ENCODE data around the gene TNIK.

Gene TNIK

DNA sequence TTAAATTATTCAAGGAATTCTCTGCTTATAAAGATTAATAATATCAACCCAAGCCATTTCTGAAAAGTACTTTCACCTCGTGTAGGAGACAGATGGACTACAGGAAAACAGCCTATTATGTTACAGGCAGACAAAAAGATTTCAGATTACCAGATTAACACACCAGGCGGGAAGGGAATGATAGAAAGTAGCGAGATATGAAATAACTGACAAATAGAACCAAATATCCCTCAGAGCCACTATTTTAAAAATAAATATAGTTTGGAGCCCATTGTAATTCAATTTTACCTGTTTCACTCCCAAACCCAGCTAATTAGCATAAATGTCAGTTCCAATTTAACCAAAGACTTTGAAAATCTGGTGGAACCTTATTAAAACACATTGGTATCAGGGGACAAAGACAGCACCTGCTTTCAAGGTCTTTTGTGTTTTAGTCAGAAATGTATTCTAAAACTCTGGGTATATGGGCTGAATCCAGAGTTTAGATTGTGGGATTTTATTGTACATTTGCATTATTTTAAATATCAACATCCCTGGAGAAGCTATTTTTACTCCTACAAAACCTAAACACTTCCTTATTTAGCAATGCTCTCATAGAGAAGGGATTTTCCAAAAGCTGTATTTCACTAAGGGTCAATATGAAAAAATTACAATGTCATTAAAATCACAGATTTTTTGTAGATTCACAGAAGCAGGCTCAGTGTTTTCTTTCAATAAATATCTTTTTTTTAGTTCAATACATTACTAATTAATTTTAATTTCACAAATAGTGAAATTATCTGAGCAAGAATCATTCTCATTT, 138.4 kb downstream of the TNIK start:
- H3K4me2 ChIP-seq (ENCODE audit: low read length), result no peak overlapping the region
- no peaks in the 10 kb centered on the region for H3K27me3 ChIP-seq (ENCODE audit: insufficient read depth, low read length)
- H3K79me2 ChIP-seq (ENCODE audit: insufficient read depth, low read length), result no peaks in the 10 kb centered on the region
- no peak overlapping the region for H3K9ac ChIP-seq (ENCODE audit: low read length)
- no peak overlapping the region for H3K27ac ChIP-seq (ENCODE audit: low read depth, low read length, poor library complexity, severe bottlenecking)
- no peaks in the 10 kb centered on the region for H4K20me1 ChIP-seq (ENCODE audit: insufficient read depth, low read length)
- no peaks in the 10 kb centered on the region for H3K4me1 ChIP-seq (ENCODE audit: insufficient read depth, low read length, severe bottlenecking)
- no peaks in the 10 kb centered on the region for H3F3A ChIP-seq (ENCODE audit: insufficient read depth, low read length)
- H2AFZ ChIP-seq (ENCODE audit: low read length), result no peak overlapping the region
- H3K9me2 ChIP-seq (ENCODE audit: low read depth, low read length), result no peaks in the 10 kb centered on the region
- no peak for TF ChIP-seq EZH2 (IDR thresholded peaks at IDR 0.05; ENCODE audit: borderline replicate concordance, low read length)
- TF ChIP-seq, protein P1, sequence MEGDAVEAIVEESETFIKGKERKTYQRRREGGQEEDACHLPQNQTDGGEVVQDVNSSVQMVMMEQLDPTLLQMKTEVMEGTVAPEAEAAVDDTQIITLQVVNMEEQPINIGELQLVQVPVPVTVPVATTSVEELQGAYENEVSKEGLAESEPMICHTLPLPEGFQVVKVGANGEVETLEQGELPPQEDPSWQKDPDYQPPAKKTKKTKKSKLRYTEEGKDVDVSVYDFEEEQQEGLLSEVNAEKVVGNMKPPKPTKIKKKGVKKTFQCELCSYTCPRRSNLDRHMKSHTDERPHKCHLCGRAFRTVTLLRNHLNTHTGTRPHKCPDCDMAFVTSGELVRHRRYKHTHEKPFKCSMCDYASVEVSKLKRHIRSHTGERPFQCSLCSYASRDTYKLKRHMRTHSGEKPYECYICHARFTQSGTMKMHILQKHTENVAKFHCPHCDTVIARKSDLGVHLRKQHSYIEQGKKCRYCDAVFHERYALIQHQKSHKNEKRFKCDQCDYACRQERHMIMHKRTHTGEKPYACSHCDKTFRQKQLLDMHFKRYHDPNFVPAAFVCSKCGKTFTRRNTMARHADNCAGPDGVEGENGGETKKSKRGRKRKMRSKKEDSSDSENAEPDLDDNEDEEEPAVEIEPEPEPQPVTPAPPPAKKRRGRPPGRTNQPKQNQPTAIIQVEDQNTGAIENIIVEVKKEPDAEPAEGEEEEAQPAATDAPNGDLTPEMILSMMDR (IDR thresholded peaks at IDR 0.05; ENCODE audit: low read length), result no peak
- no peaks in the 10 kb centered on the region for H3K9me3 ChIP-seq (ENCODE audit: low read length)
- H3K4me3 ChIP-seq (ENCODE audit: low read depth, low read length, poor library complexity, severe bottlenecking), result no peak overlapping the region
- no peaks in the 10 kb centered on the region for H3K36me3 ChIP-seq (ENCODE audit: insufficient read depth, low read length)

DNA sequence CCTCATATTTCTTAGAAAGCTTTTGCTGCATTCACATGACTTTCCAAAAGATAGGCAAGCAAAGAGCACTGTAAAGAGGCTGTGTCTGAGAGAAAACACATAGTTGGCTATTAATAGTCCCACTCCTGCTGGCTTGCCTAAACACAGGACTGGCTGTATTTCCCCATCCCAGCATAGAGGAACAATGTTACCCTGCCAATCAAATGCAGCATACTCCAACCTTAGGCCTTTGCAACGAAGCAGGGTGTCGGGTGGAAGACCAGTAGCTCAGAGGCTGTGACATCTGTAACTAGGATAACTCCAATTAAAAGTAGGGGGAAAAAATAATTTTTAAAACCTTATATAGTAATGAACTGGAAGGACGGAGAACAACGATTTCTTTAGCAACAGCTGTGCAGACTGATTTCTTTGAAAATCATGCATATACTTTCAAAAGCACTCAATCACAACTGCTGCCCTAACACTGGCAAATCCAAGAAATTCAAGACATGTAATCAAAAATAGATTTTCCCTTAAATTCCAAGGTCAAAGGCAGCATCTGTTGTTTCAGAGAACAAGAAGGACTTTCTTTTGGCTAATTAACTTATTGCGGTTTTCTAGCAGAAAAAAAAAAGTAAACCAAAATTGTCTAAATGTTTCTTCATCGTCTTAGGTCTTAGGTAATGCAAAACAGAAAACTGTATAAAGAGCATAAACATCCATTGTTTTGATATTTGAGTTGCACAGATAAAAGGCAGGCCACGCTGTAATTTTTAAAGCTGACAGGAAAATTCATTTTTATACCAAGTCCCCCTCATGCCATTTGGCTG, 139.3 kb downstream of the TNIK start:
- H3K4me2 ChIP-seq (ENCODE audit: low read length), result no peak overlapping the region
- no peak overlapping the region for H2AFZ ChIP-seq (ENCODE audit: low read length)
- no peaks in the 10 kb centered on the region for H4K20me1 ChIP-seq (ENCODE audit: insufficient read depth, low read length)
- H3K4me1 ChIP-seq (ENCODE audit: insufficient read depth, low read length, severe bottlenecking), result no peaks in the 10 kb centered on the region
- H3K36me3 ChIP-seq (ENCODE audit: insufficient read depth, low read length), result no peaks in the 10 kb centered on the region
- TF ChIP-seq EZH2 (IDR thresholded peaks at IDR 0.05; ENCODE audit: borderline replicate concordance, low read length), result no peak
- TF ChIP-seq, protein P1 (IDR thresholded peaks at IDR 0.05; ENCODE audit: low read length), result no peak
- H3K9ac ChIP-seq (ENCODE audit: low read length), result no peak overlapping the region
- no peak overlapping the region for H3K4me3 ChIP-seq (ENCODE audit: low read depth, low read length, poor library complexity, severe bottlenecking)
- no peaks in the 10 kb centered on the region for H3K27me3 ChIP-seq (ENCODE audit: insufficient read depth, low read length)
- no peak overlapping the region for H3K27ac ChIP-seq (ENCODE audit: low read depth, low read length, poor library complexity, severe bottlenecking)
- no peaks in the 10 kb centered on the region for H3K9me2 ChIP-seq (ENCODE audit: low read depth, low read length)
- no peaks in the 10 kb centered on the region for H3F3A ChIP-seq (ENCODE audit: insufficient read depth, low read length)
- H3K9me3 ChIP-seq (ENCODE audit: low read length), result no peaks in the 10 kb centered on the region
- no peaks in the 10 kb centered on the region for H3K79me2 ChIP-seq (ENCODE audit: insufficient read depth, low read length)

DNA sequence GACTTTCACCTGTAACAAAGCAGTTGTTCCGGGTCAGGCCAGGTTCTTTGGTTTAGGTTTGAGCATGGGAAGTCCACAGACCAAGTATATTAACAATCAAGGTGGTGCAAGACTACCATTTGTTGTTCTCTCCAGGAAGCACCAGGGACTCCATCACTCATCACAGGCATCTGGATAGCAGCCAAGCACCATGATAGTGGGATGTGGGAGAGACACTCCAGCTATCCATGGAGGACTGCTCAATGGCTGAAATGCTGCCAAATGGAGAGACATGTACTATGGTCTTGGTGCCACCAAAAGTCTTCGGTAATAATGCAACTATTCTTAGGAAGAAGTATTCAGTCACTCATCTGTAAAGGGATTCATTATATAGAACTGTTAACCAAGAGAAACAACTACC, 143.0 kb downstream of the TNIK start:
- Histone ChIP-seq H3K9ac (ENCODE audit: low read length) (no peak overlapping the region), H3K4me2 (ENCODE audit: low read length) (no peak overlapping the region), H2AFZ (ENCODE audit: low read length) (no peak overlapping the region), H4K20me1 (ENCODE audit: insufficient read depth, low read length) (no peaks in the 10 kb centered on the region), H3K27ac (ENCODE audit: low read depth, low read length, poor library complexity, severe bottlenecking) (no peak overlapping the region), H3K9me2 (ENCODE audit: low read depth, low read length) (no peaks in the 10 kb centered on the region), H3K9me3 (ENCODE audit: low read length) (no peaks in the 10 kb centered on the region), H3K4me3 (ENCODE audit: low read depth, low read length, poor library complexity, severe bottlenecking) (no peak overlapping the region), H3F3A (ENCODE audit: insufficient read depth, low read length) (no peaks in the 10 kb centered on the region), H3K4me1 (ENCODE audit: insufficient read depth, low read length, severe bottlenecking) (no peaks in the 10 kb centered on the region), H3K36me3 (ENCODE audit: insufficient read depth, low read length) (no peaks in the 10 kb centered on the region), H3K79me2 (ENCODE audit: insufficient read depth, low read length) (no peaks in the 10 kb centered on the region), H3K27me3 (ENCODE audit: insufficient read depth, low read length) (no peaks in the 10 kb centered on the region)
- no peak for TF ChIP-seq EZH2 (IDR thresholded peaks at IDR 0.05; ENCODE audit: borderline replicate concordance, low read length)
- TF ChIP-seq, protein P1 (IDR thresholded peaks at IDR 0.05; ENCODE audit: low read length), result no peak

All from OCI-LY1 (cell line).